Bronchial smooth muscle cell (primary cell): ENCODE results near the gene KMT2B. TPM values are rescaled to one million over a fixed set of nuclear protein-coding genes. Genes with fewer than 3 reads are reported as not detected.

Experiments
- total RNA-seq: library from RNA; depleted of rRNA; stranded (reverse); fragments of >200 nt; gene quantifications from 2 replicates; pipeline ENCODE4 v1.2.1, GENCODE V29; 2014

Gene KMT2B, protein sequence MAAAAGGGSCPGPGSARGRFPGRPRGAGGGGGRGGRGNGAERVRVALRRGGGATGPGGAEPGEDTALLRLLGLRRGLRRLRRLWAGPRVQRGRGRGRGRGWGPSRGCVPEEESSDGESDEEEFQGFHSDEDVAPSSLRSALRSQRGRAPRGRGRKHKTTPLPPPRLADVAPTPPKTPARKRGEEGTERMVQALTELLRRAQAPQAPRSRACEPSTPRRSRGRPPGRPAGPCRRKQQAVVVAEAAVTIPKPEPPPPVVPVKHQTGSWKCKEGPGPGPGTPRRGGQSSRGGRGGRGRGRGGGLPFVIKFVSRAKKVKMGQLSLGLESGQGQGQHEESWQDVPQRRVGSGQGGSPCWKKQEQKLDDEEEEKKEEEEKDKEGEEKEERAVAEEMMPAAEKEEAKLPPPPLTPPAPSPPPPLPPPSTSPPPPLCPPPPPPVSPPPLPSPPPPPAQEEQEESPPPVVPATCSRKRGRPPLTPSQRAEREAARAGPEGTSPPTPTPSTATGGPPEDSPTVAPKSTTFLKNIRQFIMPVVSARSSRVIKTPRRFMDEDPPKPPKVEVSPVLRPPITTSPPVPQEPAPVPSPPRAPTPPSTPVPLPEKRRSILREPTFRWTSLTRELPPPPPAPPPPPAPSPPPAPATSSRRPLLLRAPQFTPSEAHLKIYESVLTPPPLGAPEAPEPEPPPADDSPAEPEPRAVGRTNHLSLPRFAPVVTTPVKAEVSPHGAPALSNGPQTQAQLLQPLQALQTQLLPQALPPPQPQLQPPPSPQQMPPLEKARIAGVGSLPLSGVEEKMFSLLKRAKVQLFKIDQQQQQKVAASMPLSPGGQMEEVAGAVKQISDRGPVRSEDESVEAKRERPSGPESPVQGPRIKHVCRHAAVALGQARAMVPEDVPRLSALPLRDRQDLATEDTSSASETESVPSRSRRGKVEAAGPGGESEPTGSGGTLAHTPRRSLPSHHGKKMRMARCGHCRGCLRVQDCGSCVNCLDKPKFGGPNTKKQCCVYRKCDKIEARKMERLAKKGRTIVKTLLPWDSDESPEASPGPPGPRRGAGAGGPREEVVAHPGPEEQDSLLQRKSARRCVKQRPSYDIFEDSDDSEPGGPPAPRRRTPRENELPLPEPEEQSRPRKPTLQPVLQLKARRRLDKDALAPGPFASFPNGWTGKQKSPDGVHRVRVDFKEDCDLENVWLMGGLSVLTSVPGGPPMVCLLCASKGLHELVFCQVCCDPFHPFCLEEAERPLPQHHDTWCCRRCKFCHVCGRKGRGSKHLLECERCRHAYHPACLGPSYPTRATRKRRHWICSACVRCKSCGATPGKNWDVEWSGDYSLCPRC (N-terminal part only)
- 2.7 and 6.8 TPM in 2 replicates for total RNA-seq

DNA sequence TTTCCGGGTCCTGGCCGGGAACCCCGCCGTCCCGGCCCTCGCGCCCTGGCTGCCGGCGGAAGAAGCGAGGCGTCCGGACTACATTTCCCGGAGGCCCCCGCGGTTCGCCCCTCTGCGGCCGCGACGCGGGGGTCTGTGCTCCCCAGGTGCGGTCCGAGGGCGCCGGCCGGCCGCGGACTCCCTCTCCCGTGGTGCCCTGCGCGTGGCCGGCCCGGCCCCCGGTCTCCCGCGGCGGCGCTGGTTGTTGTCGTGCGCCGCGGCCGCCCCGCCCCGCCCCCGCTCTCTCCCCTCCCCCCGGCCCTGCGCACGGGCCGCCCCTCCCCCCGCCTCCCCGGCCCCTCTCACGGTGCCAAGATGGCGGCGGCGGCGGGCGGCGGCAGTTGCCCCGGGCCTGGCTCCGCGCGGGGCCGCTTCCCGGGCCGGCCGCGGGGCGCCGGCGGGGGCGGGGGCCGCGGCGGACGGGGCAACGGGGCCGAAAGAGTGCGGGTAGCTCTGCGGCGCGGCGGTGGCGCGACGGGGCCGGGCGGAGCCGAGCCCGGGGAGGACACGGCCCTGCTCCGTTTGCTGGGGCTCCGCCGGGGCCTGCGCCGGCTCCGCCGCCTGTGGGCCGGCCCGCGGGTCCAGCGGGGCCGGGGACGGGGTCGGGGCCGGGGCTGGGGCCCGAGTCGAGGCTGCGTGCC is at the start of gene KMT2B:
Gene KMT2B, plus strand, starts transcription at position 339 of the 680 bp plus-strand sequence. Its CDS starts 16 bp downstream, at position 355.

DNA sequence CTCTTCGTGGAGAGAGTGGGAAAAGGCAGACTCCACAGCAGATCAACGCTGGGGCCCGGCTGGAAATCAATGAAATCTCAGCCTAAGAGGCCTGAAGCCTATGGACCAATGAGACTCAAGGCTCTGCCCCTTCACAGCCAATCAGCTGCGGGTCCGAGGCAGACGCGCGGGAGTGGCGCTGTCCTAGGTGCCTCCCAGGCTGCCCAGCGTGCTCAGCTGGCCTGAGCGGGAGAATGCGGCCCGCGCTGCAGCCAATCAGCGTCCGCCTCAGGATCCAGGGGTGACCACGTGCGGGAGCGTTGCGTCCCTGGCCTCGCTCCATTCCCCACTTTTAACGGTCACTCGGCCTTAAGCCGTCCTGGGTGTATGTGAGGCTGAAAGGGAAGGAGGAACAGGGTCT is 13.6 kb upstream of the KMT2B start, which contains the start of gene ZBTB32:
Gene ZBTB32, plus strand, starts transcription at position 341 of the 400 bp plus-strand sequence. CDS start 10,069 bp downstream, outside the sequence.

DNA sequence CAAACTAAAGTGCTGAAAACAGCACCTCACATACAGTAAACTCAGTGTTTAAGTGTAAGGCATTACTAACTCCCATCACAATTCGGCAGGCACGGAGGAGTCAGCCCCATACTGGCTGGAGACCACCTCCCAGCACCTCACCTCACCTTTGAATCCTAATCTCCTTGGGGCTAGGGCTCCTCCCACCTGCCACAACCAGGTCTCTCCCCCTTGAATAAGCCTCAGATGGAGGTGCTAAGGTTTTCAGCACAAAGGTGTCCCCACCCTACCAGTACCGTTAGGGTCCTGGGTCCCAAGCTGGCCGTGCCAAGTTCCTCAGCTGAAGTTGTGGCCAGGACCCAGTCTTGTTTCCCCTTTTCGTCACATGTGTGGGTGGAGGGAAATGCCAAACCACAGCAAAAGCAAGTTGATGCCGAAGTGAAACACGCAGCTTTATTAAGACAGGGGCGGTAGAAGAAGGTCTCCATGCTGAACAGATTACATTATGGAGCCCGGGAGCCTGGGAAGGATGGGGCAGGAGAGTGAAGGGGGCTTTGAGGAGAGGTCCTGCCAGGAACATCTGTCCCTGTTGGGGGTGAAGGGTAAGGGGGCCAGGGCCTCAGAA is 24.4 kb downstream of the KMT2B start, which contains the start of gene IGFLR1:
Gene IGFLR1, minus strand, starts transcription at position 332 of the 604 bp plus-strand sequence. CDS start 1,272 bp downstream, outside the sequence.

DNA sequence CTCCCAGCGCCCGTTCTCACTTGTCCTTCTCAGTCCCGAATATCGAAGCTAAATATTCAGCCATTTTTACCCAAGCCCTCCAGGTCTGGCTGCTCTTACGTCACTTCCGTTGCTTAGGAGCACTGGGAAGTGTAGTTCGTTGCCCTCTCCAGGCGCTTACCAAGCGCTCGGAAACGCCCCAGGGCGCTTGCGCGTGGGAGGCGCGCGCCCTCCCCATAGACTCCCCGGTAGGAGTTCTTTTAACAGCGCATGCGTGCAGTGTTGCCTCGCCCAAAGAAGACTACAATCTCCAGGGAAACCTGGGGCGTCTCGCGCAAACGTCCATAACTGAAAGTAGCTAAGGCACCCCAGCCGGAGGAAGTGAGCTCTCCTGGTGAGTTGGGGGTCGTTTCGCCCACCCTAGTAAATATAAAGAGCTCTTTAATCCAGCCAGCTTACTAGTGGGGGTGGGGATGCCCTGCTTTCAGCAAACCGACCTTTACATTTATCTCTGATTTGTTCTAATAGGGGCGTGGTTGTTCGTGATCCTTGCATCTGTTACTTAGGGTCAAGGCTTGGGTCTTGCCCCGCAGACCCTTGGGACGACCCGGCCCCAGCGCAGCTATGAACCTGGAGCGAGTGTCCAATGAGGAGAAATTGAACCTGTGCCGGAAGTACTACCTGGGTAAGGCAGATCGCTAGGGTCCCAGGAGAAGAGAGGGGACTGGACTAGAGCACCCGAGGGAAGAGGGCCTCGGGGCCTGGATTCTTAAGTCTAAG is 27.7 kb downstream of the KMT2B start, which contains the start of the genes PSENEN and U2AF1L4:
Gene PSENEN, plus strand, starts transcription at position 324 of the 759 bp plus-strand sequence. Its CDS starts 280 bp downstream, at position 604.
Gene U2AF1L4, minus strand, starts transcription at position 91 of the 759 bp plus-strand sequence. Its CDS starts 27 bp downstream, at position 64.

DNA sequence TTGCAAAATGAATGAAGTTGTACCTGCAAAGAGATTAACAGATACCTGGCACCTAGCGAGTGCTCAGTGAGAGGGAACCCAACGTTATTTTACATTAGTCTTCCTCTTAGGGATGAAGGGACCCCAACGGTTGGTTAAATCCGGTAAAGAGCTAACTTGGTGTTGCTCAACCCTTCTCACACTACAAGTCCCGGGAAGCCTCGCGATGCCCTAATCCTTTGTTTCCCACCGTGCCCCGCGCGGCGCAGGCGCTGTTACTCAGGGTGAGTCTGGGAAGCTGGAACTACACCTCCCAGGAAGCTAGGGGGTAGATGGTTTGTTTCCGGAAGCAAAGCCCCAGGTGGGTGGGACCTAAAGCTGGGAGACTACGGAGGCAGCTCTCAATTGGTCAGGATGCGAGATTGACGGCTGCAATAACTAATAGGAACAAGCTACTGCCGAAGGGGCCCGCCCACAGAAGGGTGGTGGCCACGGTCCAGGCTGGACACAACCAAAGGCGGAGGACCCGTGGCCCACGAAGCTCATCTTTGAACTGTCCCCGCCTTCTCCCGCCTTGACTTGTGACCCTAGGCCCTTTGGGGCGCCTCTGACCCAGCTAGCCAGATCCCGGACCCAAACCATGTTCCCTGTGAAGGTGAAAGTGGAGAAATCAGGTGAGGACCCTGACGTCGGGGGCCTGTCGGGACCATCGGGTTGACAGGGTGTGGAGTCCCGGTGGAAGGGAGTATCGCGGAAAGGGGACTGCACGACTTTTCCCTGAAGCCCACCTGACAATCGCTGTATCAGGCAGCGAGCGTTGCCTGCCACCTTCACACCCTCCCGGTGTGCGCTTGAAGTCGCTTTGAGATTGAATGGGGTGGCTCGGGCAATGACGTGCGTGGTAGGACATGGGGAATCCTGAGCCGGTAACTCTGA is 30.6 kb downstream of the KMT2B start, which contains the start of gene LIN37:
Gene LIN37, plus strand, starts transcription at position 471 of the 915 bp plus-strand sequence. Its CDS starts 149 bp downstream, at position 620.

DNA sequence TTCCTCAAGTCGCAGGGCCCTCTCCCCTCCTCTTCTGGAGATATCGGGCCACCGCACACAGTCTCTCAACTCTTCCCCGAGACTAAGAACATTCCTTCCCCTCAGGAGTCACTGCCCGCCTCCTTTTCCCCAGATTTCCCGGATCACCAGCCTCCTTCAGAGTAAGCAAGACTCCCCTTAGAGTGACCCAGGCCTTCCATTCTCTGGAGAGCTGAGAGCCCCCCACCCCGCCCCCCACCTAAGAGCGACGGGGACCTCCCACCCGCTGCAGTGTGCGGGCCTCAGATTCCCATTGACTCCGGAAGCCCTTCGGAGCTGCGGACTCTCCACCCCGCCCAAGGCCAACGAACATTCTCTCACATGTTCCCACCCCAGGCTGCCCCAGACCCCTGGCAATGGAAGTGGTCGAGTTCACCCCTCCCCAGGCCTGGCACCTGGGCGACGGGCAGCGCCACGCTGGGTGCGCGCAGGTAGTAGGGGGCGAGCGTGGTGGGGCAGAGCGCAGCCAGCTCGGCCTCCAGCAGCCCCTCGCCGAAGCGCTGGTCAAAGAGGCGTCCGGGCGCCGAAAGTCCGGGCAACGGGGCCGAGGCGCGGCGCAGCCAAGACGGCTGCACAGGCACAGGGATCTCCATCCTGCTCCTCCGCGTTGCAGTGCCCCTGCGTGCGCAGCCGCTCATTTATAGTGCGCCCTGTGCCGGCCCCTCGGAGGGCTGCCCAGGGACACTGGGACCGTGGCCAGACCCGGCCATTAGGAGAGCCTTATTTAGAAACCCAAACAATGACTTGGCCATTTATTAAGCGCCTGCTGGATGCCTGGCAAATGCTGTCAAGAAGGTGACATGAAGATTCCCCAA is 38.8 kb downstream of the KMT2B start, which contains the start of gene HSPB6:
Gene HSPB6, minus strand, starts transcription at position 653 of the 854 bp plus-strand sequence. Its CDS starts 21 bp downstream, at position 632.

DNA sequence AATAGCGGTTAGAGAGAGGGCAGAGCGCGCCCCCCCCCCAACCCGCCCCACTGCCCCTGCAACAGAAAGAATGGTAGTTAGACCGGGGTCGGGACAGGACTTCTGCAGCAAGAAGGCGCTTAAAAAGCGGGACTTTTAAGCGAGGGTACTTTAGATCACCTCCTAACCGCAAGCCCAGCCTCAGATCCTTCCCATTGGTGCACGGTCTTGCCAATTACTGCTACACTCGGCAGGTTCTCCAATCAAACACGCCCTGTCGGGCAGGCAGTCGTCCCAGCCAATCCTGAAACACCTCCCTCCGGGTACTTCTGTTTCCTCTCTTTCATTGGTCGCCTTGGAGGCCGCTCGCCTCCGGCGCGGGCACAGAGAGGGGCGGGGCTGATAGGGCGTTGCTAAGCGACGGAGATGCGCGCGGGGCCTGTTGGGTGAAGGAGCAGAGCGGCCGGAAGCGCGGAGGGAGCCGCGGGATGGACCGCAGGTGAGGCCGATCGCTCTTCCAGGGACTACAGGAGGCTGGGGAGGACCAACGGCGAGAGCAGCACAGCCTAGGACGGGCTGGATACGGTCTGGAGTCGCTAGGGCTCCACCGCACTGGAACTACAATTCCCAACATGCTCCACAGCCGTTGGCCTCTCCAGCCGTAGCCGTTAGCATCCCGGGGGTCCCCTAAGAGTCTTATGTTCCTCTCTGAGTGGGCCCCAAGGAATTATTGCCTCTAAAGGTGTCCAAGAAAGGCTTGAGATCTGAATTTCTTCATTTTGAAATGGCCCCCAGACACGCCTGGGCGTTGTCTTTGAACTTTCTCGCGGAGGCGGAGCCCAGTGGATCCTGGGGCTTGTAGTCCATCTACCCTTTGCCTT is 40.2 kb downstream of the KMT2B start, which contains the start of gene PROSER3:
Gene PROSER3, plus strand, starts transcription at position 428 of the 860 bp plus-strand sequence. Its CDS starts 40 bp downstream, at position 468.

DNA sequence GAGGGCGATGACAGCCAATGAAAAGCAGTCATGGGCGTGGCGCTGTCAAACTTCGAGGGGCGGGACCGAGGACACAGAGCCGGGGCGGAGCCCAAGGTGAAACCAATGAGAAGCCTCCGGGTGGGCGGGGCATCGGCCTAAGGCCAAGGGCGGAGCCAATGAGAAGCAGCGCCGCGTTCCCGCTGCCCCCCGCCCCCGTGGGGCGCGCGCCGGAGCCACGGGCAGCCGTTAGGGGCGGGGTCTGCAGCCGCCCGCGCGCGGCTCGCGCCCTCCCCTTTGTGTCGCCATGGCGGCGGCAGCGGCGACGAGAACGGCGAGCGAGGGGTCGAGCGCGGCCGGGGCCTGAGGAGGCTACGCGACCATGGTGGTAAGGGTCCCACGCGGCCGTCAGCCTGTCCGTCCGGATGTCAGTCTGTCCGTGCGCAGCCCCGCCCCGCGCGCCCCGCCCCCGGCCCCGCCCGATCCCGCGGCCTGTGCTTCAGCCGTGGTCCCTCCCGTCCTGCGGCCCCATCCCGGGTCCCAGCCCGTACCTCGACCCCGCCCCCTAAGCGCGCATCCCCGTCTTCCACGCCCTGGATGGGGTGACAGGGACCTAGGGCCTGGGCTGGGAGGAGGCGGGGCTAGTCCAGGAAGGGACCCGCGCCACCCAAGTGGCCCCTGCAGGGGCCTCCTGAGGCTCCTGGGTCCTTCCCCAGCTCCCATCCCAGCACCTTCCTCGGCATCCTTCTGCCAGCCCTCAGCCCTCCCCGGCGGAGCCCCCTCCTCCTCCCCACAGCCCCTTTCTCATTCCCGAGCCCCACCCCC is 57.7 kb downstream of the KMT2B start, which contains the start of gene ARHGAP33:
Gene ARHGAP33, plus strand, starts transcription at position 267 of the 804 bp plus-strand sequence. Its CDS starts 95 bp downstream, at position 362.

Other genes starting within 250 kb of the KMT2B start
- gene KRTDAP, start 227.5 kb upstream of the KMT2B start, total RNA-seq = not detected in 2 replicates
- 6.6 and 8.4 TPM in 2 replicates for gene DMKN, start 204.4 kb upstream of the KMT2B start, total RNA-seq
- gene SBSN, start 189.7 kb upstream of the KMT2B start, total RNA-seq = 4.7 and 5.2 TPM in 2 replicates
- gene GAPDHS, start 184.5 kb upstream of the KMT2B start, total RNA-seq = not detected in 2 replicates
- gene TMEM147, start 172.4 kb upstream of the KMT2B start, total RNA-seq = 79.0 and 82.8 TPM in 2 replicates
- gene ATP4A, start 154.3 kb upstream of the KMT2B start, total RNA-seq = not detected in 2 replicates
- not detected in 2 replicates for gene PMIS2, start 131.8 kb upstream of the KMT2B start, total RNA-seq
- gene HAUS5, start 105.3 kb upstream of the KMT2B start, total RNA-seq = 3.7 and 3.8 TPM in 2 replicates
- gene RBM42, start 89.0 kb upstream of the KMT2B start, total RNA-seq = 19.0 and 29.5 TPM in 2 replicates
- gene ETV2, start 76.3 kb upstream of the KMT2B start, total RNA-seq = 0.17 and 0.63 TPM in 2 replicates
- gene COX6B1, start 69.7 kb upstream of the KMT2B start, total RNA-seq = 531 and 566 TPM in 2 replicates
- not detected in 2 replicates for gene UPK1A, start 51.5 kb upstream of the KMT2B start, total RNA-seq
- not detected in 2 replicates for gene ZBTB32, start 13.4 kb upstream of the KMT2B start, total RNA-seq
- gene IGFLR1, start 24.4 kb downstream of the KMT2B start, total RNA-seq = 0.32 and 0.77 TPM in 2 replicates
- 10.7 and 10.9 TPM in 2 replicates for gene U2AF1L4, start 27.4 kb downstream of the KMT2B start, total RNA-seq
- 9.1 and 11.3 TPM in 2 replicates for gene PSENEN, start 27.6 kb downstream of the KMT2B start, total RNA-seq
- gene LIN37, start 30.6 kb downstream of the KMT2B start, total RNA-seq = 11.2 and 11.8 TPM in 2 replicates
- 96.5 and 248 TPM in 2 replicates for gene HSPB6, start 39.0 kb downstream of the KMT2B start, total RNA-seq
- gene PROSER3, start 40.2 kb downstream of the KMT2B start, total RNA-seq = 2.9 and 3.2 TPM in 2 replicates
- 5.0 and 7.9 TPM in 2 replicates for gene ARHGAP33, start 57.6 kb downstream of the KMT2B start, total RNA-seq
- gene PRODH2, start 94.8 kb downstream of the KMT2B start, total RNA-seq = not detected in 2 replicates
- gene NPHS1, start 134.5 kb downstream of the KMT2B start, total RNA-seq = 0.16 TPM in 1 of 2 replicates, not detected in the other
- gene KIRREL2, start 138.9 kb downstream of the KMT2B start, total RNA-seq = 0.09 TPM in 1 of 2 replicates, not detected in the other
- gene APLP1, start 150.6 kb downstream of the KMT2B start, total RNA-seq = 6.0 and 11.0 TPM in 2 replicates
- gene NFKBID, start 182.5 kb downstream of the KMT2B start, total RNA-seq = 2.2 and 4.9 TPM in 2 replicates
- gene HCST, start 184.5 kb downstream of the KMT2B start, total RNA-seq = 2.5 and 3.2 TPM in 2 replicates
- not detected in 2 replicates for gene TYROBP, start 190.3 kb downstream of the KMT2B start, total RNA-seq
- gene LRFN3, start 218.4 kb downstream of the KMT2B start, total RNA-seq = 1.4 and 1.6 TPM in 2 replicates